Ramos (cell line): ENCODE data around the gene C1QTNF1.

Experiments used
- in situ Hi-C: fragments of 300-500 bp; cut with MboI; formaldehyde crosslinking; loops from one replicate; pipeline ENCODE4 v1.14.3; 2022; ENCODE audit warnings: low sequenced_read_pairs; ENCODE audit not compliant: unreplicated experiment

The C1QTNF1 gene

GRCh38 chr17:79023886-79024771 lies at the start of gene C1QTNF1:
Gene C1QTNF1, plus strand, starts transcription at chr17:79024169. Its CDS starts 19,800 bp downstream, at chr17:79043969.
- in situ Hi-C loops, result no loop called here

DNA sequence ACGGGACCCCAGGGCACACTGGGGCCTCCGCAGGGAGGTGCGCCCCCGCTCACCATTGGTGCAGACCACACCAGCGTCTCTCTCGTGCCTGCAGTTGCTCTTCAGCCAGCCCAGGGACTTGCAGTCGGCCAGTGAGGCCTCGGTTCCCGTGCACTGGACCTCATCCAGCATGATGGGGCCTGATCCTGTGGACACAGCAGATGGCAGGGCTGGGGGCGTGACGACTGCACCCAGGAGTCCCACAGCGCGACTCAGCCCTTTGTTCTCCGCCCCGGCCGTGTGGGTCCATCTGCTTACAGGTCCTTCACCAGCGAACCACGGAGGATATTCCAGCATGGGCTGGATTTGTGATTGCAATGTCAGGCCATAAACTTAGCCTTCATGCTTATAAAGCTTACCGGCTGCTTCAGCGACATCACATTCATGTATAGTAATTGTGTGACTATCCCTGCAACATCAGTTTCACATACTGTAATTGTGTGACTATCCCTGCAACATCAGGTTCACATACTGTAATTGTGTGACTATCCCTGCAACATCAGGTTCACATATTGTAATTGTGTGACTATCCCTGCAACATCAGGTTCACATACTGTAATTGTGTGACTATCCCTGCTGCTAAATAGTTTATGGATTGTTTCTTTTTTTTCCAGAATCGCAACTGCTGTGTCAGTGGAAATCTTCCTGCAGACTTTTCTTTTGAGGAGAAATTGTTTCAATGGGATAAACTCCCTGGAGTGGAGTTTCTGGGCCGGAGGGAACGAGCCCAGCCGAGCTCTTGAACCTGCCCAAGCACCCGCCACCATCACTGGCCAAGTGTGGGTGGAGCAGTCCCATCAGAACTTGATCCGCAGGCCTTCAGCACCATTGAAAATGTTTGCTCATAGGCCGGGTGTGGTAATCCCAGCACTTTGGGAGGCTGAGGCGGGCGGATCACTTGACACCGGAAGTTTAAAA lies 49.1 kb upstream of the C1QTNF1 start:
- in situ Hi-C loops, result no loop called here

DNA sequence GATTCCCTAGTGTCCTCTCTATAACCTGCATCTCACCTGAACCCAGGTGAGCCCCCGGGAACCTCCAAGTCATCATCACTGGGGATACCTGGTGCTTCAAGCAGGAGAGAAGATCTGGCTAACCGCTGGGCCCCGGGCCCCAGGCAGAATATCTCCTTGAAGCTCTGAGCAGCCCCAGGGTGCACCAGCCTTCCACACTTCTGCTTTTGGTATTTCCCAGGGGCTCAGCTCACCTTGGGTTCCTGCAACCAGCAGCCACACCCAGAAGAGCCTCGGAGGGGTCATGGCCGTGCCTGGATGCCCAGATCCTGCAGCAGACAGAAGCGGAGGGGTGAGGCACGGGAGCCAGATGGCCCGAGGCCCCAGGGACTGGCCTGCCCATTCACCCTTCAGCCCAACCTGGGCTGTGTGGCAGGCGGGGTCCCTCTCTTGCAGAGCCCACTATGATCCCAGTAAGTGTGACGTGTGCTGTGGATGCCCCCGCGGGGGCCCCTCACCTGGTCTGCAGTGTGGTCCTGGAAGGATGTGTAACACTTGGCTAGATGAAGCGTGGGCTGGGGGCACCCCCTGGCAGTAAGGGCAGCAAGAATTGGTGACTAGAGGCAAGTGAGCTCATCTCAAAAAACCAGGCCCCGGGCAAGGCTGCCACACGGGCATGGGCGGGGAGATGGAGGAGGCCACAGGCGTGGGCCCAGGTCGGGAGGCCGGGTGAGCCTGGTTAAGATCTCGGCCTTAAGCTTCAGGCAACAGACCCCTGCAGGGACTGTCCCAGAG lies 46.9 kb upstream of the C1QTNF1 start:
- in situ Hi-C loops, result no loop called here

GRCh38 chr17:78977681-78977943 lies 46.4 kb upstream of the C1QTNF1 start:
- in situ Hi-C loops, result no loop called here

DNA sequence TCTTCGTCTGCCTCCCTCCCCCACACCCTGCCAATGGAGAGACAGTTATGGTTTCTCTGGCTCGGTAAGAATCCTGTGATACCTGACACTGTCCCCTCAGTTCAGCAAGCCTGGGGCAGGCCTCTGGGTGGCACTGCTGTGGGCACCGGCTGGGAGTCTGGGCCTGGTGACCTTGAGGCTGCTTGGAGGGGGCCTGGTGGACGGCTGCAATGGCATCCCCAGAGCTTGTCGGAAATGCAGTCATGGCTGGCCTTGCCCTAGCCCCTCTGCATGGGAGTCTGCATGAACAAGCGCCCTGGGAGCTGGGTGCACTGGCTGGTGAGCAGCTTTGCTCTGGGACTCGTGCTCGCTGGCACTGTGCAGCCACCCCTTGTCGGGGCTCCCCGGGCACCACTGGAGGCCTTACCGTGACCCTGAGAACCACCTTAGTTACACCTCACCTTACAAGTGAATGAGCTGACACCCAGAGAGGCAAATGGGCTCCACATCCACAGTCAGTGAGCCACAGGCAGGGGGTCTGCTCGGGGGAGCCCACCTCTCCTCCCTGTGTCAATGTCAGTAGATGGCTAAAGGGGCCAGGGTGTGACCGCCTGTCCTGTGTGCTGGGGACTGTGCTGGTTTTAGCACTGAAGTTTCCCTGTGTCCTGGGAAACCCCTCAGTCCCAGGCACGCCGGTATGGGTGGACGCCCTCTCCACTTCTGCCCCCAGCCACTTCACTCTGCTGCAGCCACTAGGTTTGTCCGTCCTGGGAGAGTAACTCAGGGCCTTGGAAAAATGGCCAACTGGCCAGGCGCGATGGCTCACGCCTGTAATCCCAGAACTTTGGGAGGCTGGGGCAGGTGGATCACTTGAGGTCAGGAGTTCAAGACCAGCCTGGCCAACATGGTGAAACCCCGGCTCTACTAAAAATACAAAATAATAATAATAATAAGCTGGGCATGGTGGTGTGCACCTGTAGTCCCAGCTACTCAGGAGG lies 45.7 kb upstream of the C1QTNF1 start:
- in situ Hi-C loops, result no loop called here

GRCh38 chr17:78979780-78980623 lies 44.0 kb upstream of the C1QTNF1 start, which contains the start of gene LGALS3BP:
Gene LGALS3BP, minus strand, starts transcription at chr17:78979923. Its CDS starts 2,732 bp downstream, at chr17:78977191.
- in situ Hi-C loops, result no loop called here

GRCh38 chr17:78980624-78980972 lies 43.4 kb upstream of the C1QTNF1 start:
- in situ Hi-C loops, result no loop called here

DNA sequence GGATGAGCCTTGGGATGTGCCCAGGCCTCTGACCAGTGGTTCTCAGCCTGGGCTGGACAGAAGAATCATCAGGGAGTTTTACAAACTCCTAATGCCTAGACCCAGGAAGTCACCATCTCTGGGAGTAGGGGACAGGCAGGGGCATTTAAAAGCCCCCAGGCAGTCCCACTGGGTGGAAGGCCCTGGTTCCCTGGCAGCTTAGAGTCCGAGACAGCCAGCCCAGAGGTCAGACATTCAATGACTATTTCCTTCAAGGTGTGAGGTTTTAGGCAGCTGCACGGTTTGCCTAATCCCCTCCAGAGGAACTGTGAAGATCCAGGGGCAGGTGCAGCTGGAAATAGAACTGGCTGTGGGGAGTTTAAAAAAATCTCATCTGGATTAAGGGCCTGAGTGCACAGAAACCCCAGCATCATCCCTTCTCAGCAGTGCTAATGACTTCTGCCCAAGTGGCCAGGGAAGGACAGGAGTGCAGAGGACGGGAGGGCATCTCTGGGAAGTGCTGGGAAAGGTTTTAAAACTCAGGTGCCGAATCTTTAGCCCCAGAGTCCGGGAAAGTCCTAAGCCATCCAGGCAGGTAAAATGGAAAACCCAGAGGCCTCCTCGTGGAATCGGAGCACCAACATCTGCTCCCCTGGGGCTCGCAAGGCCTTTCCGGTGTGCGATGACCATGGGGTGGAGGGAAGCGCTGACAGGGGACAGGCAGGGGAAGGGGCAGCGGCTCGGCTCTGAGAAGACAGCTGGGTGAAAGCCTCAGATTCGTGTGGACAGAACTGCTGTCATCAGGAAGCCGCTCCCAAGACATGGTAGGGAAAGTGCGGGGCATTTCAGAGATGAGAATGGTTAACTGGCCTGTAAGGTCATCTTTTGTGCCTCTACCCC lies 42.7 kb upstream of the C1QTNF1 start:
- in situ Hi-C loops, result no loop called here

DNA sequence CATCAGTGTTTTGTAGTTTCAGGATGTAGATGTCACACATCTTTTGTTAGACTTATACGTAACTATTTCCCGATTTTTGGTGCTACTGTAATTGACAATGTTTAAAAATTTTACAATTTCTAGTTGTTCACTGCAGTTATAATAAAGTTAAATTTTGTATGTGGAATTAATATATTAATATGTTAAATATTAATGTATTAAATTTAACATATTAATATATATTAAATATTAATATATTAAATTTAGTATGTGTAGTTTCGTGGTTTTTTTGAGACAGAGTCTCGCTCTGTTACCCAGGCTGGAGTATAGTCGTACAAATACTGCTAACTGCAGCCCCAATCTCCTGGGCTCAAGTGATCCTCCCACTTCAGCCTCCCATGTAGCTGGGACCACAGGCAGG lies 38.6 kb upstream of the C1QTNF1 start:
- in situ Hi-C loops, result no loop called here

DNA sequence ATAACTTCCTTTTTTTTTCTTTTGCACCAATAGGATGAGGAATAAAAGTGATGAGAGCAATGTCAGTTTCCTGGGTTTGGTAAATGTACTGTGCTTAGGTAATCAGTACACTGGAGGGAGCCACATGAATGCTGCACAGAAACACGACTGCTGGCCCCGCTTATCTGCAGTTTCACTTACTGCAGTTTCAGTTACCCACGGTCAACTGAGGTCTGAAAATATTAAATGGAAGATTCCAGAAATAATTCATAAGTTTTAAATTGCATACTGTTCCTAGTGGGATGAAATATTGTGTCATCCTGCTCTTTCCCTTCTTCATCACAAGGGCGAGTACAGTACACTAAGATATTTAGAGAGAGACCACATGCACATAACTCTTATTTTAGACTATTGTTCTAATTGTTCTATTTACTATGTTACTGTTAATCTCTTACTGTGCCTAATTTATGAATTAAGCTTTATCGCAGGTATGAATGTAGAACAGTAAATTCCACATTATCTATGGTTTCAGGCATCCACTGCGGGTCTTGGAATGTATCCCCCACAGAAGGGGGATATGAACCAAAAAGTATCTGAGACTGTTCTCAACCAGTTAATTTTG lies 37.8 kb upstream of the C1QTNF1 start:
- in situ Hi-C loops, result no loop called here

GRCh38 chr17:78986649-78987328 lies 37.2 kb upstream of the C1QTNF1 start:
- in situ Hi-C loops, result no loop called here

- in situ Hi-C loops, result no loop called here
These were observed 35.8 kb upstream of the C1QTNF1 start for GRCh38 chr17:78988152-78988551.

DNA sequence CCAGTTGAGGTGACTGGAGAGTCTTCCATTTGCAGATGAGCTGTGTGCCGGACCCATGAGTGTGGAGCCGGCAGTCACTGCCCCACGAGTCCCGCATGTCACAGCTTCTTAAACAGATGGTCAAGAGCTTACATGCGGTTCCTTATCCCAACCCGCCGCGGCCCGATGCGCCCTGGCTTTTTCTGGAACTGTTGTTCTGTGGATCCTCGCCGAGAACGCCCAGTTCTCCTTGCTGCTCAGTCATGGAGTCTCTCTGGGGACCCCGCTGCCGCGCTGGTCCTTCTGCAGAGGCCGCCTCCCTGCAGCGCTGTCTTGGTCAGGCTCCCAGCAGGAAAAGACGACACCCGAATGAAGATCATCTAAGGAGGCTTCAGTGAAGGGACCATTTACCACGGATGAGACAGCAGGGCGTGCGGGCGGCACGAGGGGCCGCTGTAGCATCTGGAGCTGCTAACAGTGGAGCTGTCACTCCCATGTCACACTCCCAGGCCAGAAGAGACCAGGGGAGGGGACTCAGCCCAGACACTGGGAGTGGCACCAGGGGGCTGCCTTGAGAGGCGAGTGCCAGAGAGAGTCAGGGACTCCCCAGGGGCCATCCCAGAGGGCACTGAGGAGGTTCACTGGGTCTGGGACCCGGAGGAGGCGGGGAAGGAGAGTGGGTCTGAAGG lies 33.5 kb upstream of the C1QTNF1 start:
- in situ Hi-C loops, result no loop called here

DNA sequence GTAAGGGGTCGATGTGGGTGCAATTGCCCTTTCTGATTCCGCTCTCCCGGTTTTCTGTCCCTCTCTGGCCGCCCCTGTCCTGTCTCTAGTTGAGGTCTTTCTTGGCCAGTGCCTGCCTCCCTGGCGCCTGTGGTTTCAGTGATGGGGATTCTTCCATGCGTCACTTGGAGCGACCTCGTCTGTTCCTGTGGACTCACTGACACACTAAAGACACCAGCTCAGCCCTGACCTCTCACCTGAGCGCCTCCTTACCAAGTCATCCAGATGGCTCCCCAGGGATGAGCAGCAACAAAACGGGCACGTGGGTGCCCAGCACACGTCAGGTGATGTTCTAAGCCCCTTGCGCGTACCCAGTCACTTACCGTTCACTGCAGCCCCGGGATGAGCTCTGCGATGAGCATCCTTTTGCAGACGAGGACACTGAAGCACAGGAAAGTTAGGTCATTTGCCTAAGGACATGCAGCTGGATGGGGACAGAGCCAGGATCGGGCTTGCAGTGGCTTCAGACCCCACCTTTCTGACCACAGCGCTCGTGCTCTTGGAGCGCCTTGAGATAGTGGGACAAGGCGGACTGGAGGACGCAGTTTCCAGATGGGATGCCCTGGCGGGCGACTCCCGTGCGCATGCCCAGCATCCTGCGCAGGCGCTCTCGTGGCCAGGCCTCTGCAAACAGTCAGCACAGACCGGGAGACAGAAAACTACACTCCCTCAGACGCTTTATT lies 32.8 kb upstream of the C1QTNF1 start:
- in situ Hi-C loops, result no loop called here

DNA sequence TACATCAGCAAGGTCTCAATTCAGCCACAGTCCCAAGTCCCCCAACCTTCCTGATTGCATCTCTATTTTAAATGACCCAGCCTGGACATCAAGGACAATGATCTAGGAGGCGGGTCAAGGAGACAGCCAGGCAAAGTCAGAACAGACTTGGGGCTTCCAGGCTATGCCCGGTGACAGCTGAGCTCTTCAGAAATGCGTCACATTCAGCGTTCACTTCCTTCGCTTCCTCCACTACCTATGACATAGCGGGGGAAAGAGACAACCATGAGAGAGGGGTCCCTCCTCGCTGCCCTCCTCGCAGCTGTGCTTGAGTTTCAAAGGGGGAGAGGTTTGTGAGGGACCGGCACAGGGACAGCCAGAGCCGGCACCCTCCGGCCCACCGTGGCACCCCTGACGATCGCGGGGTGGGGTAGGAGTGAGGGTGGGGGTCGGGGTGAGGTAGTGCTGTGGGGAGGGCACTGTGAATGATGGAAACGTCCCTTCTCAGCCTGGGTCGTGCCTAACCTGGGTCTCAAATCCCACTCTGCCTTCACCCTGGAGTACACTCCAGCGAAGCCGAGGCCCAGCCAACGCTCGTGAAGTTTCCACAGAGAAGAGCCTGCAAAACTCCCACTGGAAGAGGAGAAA lies 31.9 kb upstream of the C1QTNF1 start:
- in situ Hi-C loops, result no loop called here
